Adrenal gland (tissue), 12 donors: ENCODE data around the gene RAVER1. TPM values are rescaled to one million over a fixed set of nuclear protein-coding genes. Genes with fewer than 3 reads are reported as not detected.

ENCODE experiments used
- DNase-seq, 7 donors: peaks; one replicate each; pipeline ENCODE4 v3.0.0-alpha.2; 2019 to 2020
- H3K27ac ChIP-seq, 5 donors: fragments of 200-600 bp; sonication (generic) in 4 of 5; 1 replicate in 3 of 5; 2 replicates in 2 of 5; pipeline versions ENCODE4 v1.5.1 to v1.8.0; 2016 to 2020; ENCODE audit warnings: mild to moderate bottlenecking in 1 of 5
- H3K27me3 ChIP-seq: fragments of 200-600 bp; 2 replicates; pipeline ENCODE4 v1.8.0; 2021
- H3K36me3 ChIP-seq, 2 donors: fragments of 200-600 bp; replicated peaks in 1 of 2; 1 replicate in 1 of 2; 2 replicates in 1 of 2; pipeline versions ENCODE4 v1.5.1 to v1.8.0; 2018 to 2022
- H3K4me1 ChIP-seq, 2 donors: fragments of 200-600 bp; replicated peaks in 1 of 2; 1 replicate in 1 of 2; 2 replicates in 1 of 2; pipeline versions ENCODE4 v1.5.1 to v1.8.0; 2018 to 2021
- H3K4me3 ChIP-seq, 4 donors: fragments of 200-600 bp; sonication (generic) in 3 of 4; one replicate each; pipeline ENCODE4 v1.5.1; 2016 to 2018
- H3K9me3 ChIP-seq, 3 donors: fragments of 200-600 bp; sonication (generic) in 1 of 3; replicated peaks in 1 of 3; 1 replicate in 2 of 3; 2 replicates in 1 of 3; pipeline versions ENCODE4 v1.5.1 to v1.8.0; 2016 to 2021
- CTCF ChIP-seq, 6 experiments: fragments of 450-650 bp in 4 of 6; fragments of 200-600 bp in 2 of 6; sonication (generic) in 1 of 6; IDR thresholded peaks; 1 replicate in 5 of 6; 2 replicates in 1 of 6; pipeline versions ENCODE4 v1.5.1 to v1.8.0; 2016 to 2021; ENCODE audit warnings: antibody characterized with exemption in 6 of 6, mild to moderate bottlenecking in 2 of 6, moderate library complexity in 1 of 6
- POLR2A ChIP-seq, 2 donors: fragments of 450-650 bp; IDR thresholded peaks; one replicate each; pipeline ENCODE4 v1.6.1; 2017; ENCODE audit warnings: antibody characterized with exemption in 2 of 2, mild to moderate bottlenecking in 2 of 2, moderate library complexity in 1 of 2
- WGBS, 4 donors: extraction: QIAGEN DNeasy Blood & Tissue Kit in 2 of 4; methylation state at CpG; one replicate each; pipeline versions ENCODE4 v1.1.5 to v1.1.7; 2013 to 2017; 5-methylcytosine and 5-hydroxymethylcytosine counted together
- intact Hi-C, 2 donors: fragments of 100-400 bp; cut with DNase I; formaldehyde crosslinking; loops; one replicate each; pipeline versions ENCODE4 v1.14.1 to v1.15.0; 2022 to 2023
- polyA plus RNA-seq, 3 donors: library from polyadenylated mRNA; stranded (reverse); fragments of 200-250 nt in 2 of 3; fragments of 350-450 nt in 1 of 3; fragmentation: Illumina TruSeq in 1 of 3; extraction: RNeasy Lipid Tissue Mini Kit (QIAGEN cat#74804) in 1 of 3; gene quantifications; one replicate each; pipeline ENCODE4 v1.2.3, GENCODE V29; 2013 to 2014
- total RNA-seq, 9 donors: library from RNA; depleted of rRNA in 4 of 9; stranded (reverse); fragments of >200 nt in 4 of 9; fragments of 120-200 nt in 1 of 9; fragmentation: NEBNext Ultra II Directional in 1 of 9; extraction: Animal tissue kit (Norgen Biotek cat#: 25700) in 1 of 9; gene quantifications; one replicate each; pipeline versions ENCODE4 v1.1.0 to v1.2.4, GENCODE V29; 2013 to 2023
- donor health status: healthy with polysubstance abuse.
- donor health status: Bipolar disorder and iron deficiency.
- donor health status: DM: yes; HTN: yes; CAD: no.
- donor health status: DM: no; HTN: no; CAD: no.
- donor health status: DM: no; HTN: no; CAD: no.
- donor health status: DM: yes; HTN: yes; CAD: no.

The RAVER1 gene
- total and polyA plus RNA-seq, 12 donors, result 4.1 to 42.7 (median 27.0) TPM

GRCh38 chr19:10279737-10280442 lies 53.4 kb downstream of the RAVER1 start:
- DNase-seq, result no peak
- no peak overlapping the region for H3K27ac ChIP-seq
- intact Hi-C loops, result no loop called here
- no peaks in the 10 kb centered on the region for H3K4me1 ChIP-seq
- H3K4me3 ChIP-seq, result no peak overlapping the region
- no peaks in the 10 kb centered on the region for H3K9me3 ChIP-seq
- 80 to 87% (median 82%) methylated on average over 5 of the region's 5 CpGs for WGBS, 4 donors
- no peak for TF ChIP-seq CTCF (IDR thresholded peaks at IDR 0.05)
- TF ChIP-seq POLR2A (IDR thresholded peaks at IDR 0.05), result no peak
- H3K27me3 ChIP-seq, result no peaks in the 10 kb centered on the region
- peaks cover 0 to 47% of the 10 kb centered on the region in 2 donors for H3K36me3 ChIP-seq

- no peaks in the 10 kb centered on the region for H3K4me1 ChIP-seq
- H3K9me3 ChIP-seq, result no peaks in the 10 kb centered on the region
- no peak overlapping the region for H3K27ac ChIP-seq
- intact Hi-C loops, result no loop called here
- no peaks in the 10 kb centered on the region for H3K27me3 ChIP-seq
- TF ChIP-seq CTCF (IDR thresholded peaks at IDR 0.05) (no peak), POLR2A (IDR thresholded peaks at IDR 0.05) (no peak)
- 70 to 100% (median 85%) methylated on average over 1 of the region's 1 CpG for WGBS, 4 donors
- DNase-seq, result no peak
- H3K4me3 ChIP-seq, result no peak overlapping the region
- H3K36me3 ChIP-seq, result peaks cover 0 to 42% of the 10 kb centered on the region in 2 donors
Measured at GRCh38 chr19:10278935-10279334, 54.4 kb downstream of the RAVER1 start.

GRCh38 chr19:10277795-10278589 lies 55.3 kb downstream of the RAVER1 start:
- Histone ChIP-seq H3K4me1 (no peaks in the 10 kb centered on the region), H3K27me3 (no peaks in the 10 kb centered on the region), H3K27ac (no peak overlapping the region), H3K4me3 (no peak overlapping the region), H3K36me3 (peaks cover 0 to 32% of the 10 kb centered on the region in 2 donors), H3K9me3 (no peaks in the 10 kb centered on the region)
- intact Hi-C loops, result no loop called here
- TF ChIP-seq POLR2A (IDR thresholded peaks at IDR 0.05) (no peak), CTCF (IDR thresholded peaks at IDR 0.05) (no peak)
- 86 to 91% (median 88%) methylated on average over 9 of the region's 9 CpGs for WGBS, 4 donors
- no peak for DNase-seq

GRCh38 chr19:10274589-10274988 lies 58.7 kb downstream of the RAVER1 start:
- no peaks in the 10 kb centered on the region for H3K27me3 ChIP-seq
- peaks cover 0 to 26% of the 10 kb centered on the region in 2 donors for H3K36me3 ChIP-seq
- 80 to 95% (median 86%) methylated on average over 8 to 10 of the region's 10 CpGs for WGBS, 4 donors
- no peak for TF ChIP-seq POLR2A (IDR thresholded peaks at IDR 0.05)
- no peak for TF ChIP-seq CTCF (IDR thresholded peaks at IDR 0.05)
- peaks cover 5 to 19% of the 10 kb centered on the region in 2 donors for H3K4me1 ChIP-seq
- no peaks in the 10 kb centered on the region for H3K9me3 ChIP-seq
- no peak for DNase-seq
- intact Hi-C loops, result no loop called here
- no peak overlapping the region for H3K4me3 ChIP-seq
- H3K27ac ChIP-seq, result no peak overlapping the region
